Rectal smooth muscle tissue (tissue), 1 donor: ENCODE results near the gene ZBTB20.

Source experiments
- H3K27ac ChIP-seq: one replicate; pipeline ENCODE4 v1.7.0; 2013; ENCODE audit warnings: low read depth, low read length, inconsistent platforms
- H3K27me3 ChIP-seq: one replicate; pipeline ENCODE4 v1.7.0; 2013; ENCODE audit warnings: low read length; ENCODE audit not compliant: control insufficient read depth, insufficient read depth
- H3K36me3 ChIP-seq: one replicate; pipeline ENCODE4 v1.7.0; 2013; ENCODE audit warnings: low read length; ENCODE audit not compliant: control insufficient read depth, insufficient read depth
- H3K4me1 ChIP-seq: one replicate; pipeline ENCODE4 v1.7.0; 2013; ENCODE audit warnings: low read length; ENCODE audit not compliant: control insufficient read depth, insufficient read depth
- H3K4me3 ChIP-seq: one replicate; pipeline ENCODE4 v1.7.0; 2013; ENCODE audit warnings: low read length
- H3K9ac ChIP-seq: one replicate; pipeline ENCODE4 v1.7.0; 2013; ENCODE audit warnings: low read length

ZBTB20 gene

GRCh38 chr3:114904633-114905032 lies 242.5 kb downstream of the ZBTB20 start:
- H3K36me3 ChIP-seq = no peaks in the 10 kb centered on the region
- H3K9ac ChIP-seq = no peak overlapping the region
- no peak overlapping the region for H3K27ac ChIP-seq
- no peak overlapping the region for H3K4me3 ChIP-seq
- no peaks in the 10 kb centered on the region for H3K27me3 ChIP-seq
- H3K4me1 ChIP-seq = peaks cover 12% of the 10 kb centered on the region

- Histone ChIP-seq H3K27me3 (no peaks in the 10 kb centered on the region), H3K4me1 (peaks cover 15% of the 10 kb centered on the region), H3K27ac (peak overlapping the region; percentile 40), H3K36me3 (no peaks in the 10 kb centered on the region), H3K9ac (no peak overlapping the region), H3K4me3 (no peak overlapping the region)
Measured at GRCh38 chr3:114903213-114903612, 243.9 kb downstream of the ZBTB20 start.

GRCh38 chr3:114902691-114903101 lies 244.4 kb downstream of the ZBTB20 start:
- Histone ChIP-seq H3K27me3 (no peaks in the 10 kb centered on the region), H3K9ac (no peak overlapping the region), H3K36me3 (no peaks in the 10 kb centered on the region), H3K4me3 (no peak overlapping the region), H3K4me1 (peaks cover 15% of the 10 kb centered on the region), H3K27ac (peak overlapping the region; percentile 40)

- peak overlapping the region; percentile 75 for H3K27ac ChIP-seq
- peak overlapping the region; percentile 49 for H3K4me3 ChIP-seq
- no peak overlapping the region for H3K9ac ChIP-seq
- H3K4me1 ChIP-seq = peaks cover 15% of the 10 kb centered on the region
- H3K36me3 ChIP-seq = no peaks in the 10 kb centered on the region
- no peaks in the 10 kb centered on the region for H3K27me3 ChIP-seq
Measured at GRCh38 chr3:114900908-114901307, 246.2 kb downstream of the ZBTB20 start.

- Histone ChIP-seq H3K9ac (no peak overlapping the region), H3K27ac (no peak overlapping the region), H3K4me1 (peaks cover 15% of the 10 kb centered on the region), H3K36me3 (no peaks in the 10 kb centered on the region), H3K27me3 (no peaks in the 10 kb centered on the region), H3K4me3 (no peak overlapping the region)
Measured at GRCh38 chr3:114899186-114899931, 247.7 kb downstream of the ZBTB20 start.

GRCh38 chr3:114896978-114897377 lies 250.1 kb downstream of the ZBTB20 start:
- no peaks in the 10 kb centered on the region for H3K27me3 ChIP-seq
- no peaks in the 10 kb centered on the region for H3K36me3 ChIP-seq
- H3K4me3 ChIP-seq = no peak overlapping the region
- no peak overlapping the region for H3K9ac ChIP-seq
- H3K4me1 ChIP-seq = peaks cover 5% of the 10 kb centered on the region
- H3K27ac ChIP-seq = no peak overlapping the region

GRCh38 chr3:114893361-114893760 lies 253.7 kb downstream of the ZBTB20 start:
- no peak overlapping the region for H3K9ac ChIP-seq
- no peak overlapping the region for H3K27ac ChIP-seq
- no peak overlapping the region for H3K4me3 ChIP-seq
- H3K27me3 ChIP-seq = no peaks in the 10 kb centered on the region
- no peaks in the 10 kb centered on the region for H3K36me3 ChIP-seq
- no peaks in the 10 kb centered on the region for H3K4me1 ChIP-seq

- no peak overlapping the region for H3K27ac ChIP-seq
Measured at GRCh38 chr3:114892880-114893279, 254.2 kb downstream of the ZBTB20 start.

GRCh38 chr3:114892131-114892879 lies 254.8 kb downstream of the ZBTB20 start:
- H3K9ac ChIP-seq = no peak overlapping the region
- H3K36me3 ChIP-seq = no peaks in the 10 kb centered on the region
- no peak overlapping the region for H3K4me3 ChIP-seq
- H3K27me3 ChIP-seq = no peaks in the 10 kb centered on the region
- H3K27ac ChIP-seq = no peak overlapping the region
- no peaks in the 10 kb centered on the region for H3K4me1 ChIP-seq

More at GRCh38 chr3:114892880-114893279, 254.2 kb downstream of the ZBTB20 start:
- no peak overlapping the region for H3K9ac ChIP-seq
- H3K36me3 ChIP-seq = no peaks in the 10 kb centered on the region
- H3K27me3 ChIP-seq = no peaks in the 10 kb centered on the region
- no peak overlapping the region for H3K4me3 ChIP-seq
- H3K4me1 ChIP-seq = no peaks in the 10 kb centered on the region

- H3K27ac ChIP-seq = no peak overlapping the region
- H3K4me3 ChIP-seq = no peak overlapping the region
- H3K4me1 ChIP-seq = no peaks in the 10 kb centered on the region
- H3K36me3 ChIP-seq = no peaks in the 10 kb centered on the region
- H3K27me3 ChIP-seq = no peaks in the 10 kb centered on the region
- H3K9ac ChIP-seq = no peak overlapping the region
Measured at GRCh38 chr3:114887806-114888205, 259.3 kb downstream of the ZBTB20 start.

GRCh38 chr3:114886905-114887304 lies 260.2 kb downstream of the ZBTB20 start:
- H3K27me3 ChIP-seq = no peaks in the 10 kb centered on the region
- no peaks in the 10 kb centered on the region for H3K36me3 ChIP-seq
- no peak overlapping the region for H3K9ac ChIP-seq
- H3K4me1 ChIP-seq = no peaks in the 10 kb centered on the region
- no peak overlapping the region for H3K27ac ChIP-seq
- no peak overlapping the region for H3K4me3 ChIP-seq

- H3K27me3 ChIP-seq = no peaks in the 10 kb centered on the region
- H3K9ac ChIP-seq = no peak overlapping the region
Measured at GRCh38 chr3:114884213-114884923, 262.7 kb downstream of the ZBTB20 start.

More at GRCh38 chr3:114884213-114884923, 262.7 kb downstream of the ZBTB20 start:
- Histone ChIP-seq H3K27ac (no peak overlapping the region), H3K4me3 (no peak overlapping the region), H3K4me1 (peaks cover 6% of the 10 kb centered on the region), H3K36me3 (no peaks in the 10 kb centered on the region)
